ENCODE results near the gene RANBP9. TPM values are rescaled to one million over a fixed set of nuclear protein-coding genes. Genes with fewer than 3 reads are reported as not detected.
A peak's percentile ranks its signal among the peaks of the same experiment; 100 is the strongest.

The RANBP9 gene
- total and polyA plus RNA-seq, 9 of the 15 experiments (the other 6 are each of a cell fraction or from before 2014, with no cell fraction given): 27.5 to 130 (median 61.5) TPM

GRCh38 chr6:13681305-13682061 lies 30.2 kb downstream of the RANBP9 start (continued):
- TF ChIP-seq HDAC1 (IDR thresholded peaks at IDR 0.05) (0 out of 4 replicates have a peak, but pooled peaks of 1 of the 2 experiments have one; percentile 30), TRIM24 (IDR thresholded peaks at IDR 0.05) (0 out of 4 replicates have a peak, but pooled peaks of 1 of the 2 experiments have one; percentile 25), MEF2D (tag; conservative IDR thresholded peaks at IDR 0.05; ENCODE audit: low read depth) (0 out of 2 replicates have a peak, but pooled peaks have one; percentile 14), CEBPB (tag; IDR thresholded peaks at IDR 0.05) (peak; percentile 86), ATF3 (IDR thresholded peaks at IDR 0.05) (peak; percentile 28; the same call in 1 of the 2 replicates), ATF3 (CRISPR knock-in tag; conservative IDR thresholded peaks at IDR 0.05) (no peak), SRSF9 (IDR thresholded peaks at IDR 0.05; ENCODE audit: borderline replicate concordance, low read depth, low read length) (no peak), CEBPG (CRISPR knock-in tag; IDR thresholded peaks at IDR 0.05) (peak; percentile 73), CEBPG (tag; conservative IDR thresholded peaks at IDR 0.05 in 1 of 2, IDR thresholded peaks at IDR 0.05 in 1 of 2) (peak in 1 of 2 experiments; percentile 46; a peak in 3 of 4 replicates), ZNF384 (IDR thresholded peaks at IDR 0.05; ENCODE audit: low read depth, low read length) (peak; percentile 55; the same call in 1 of the 2 replicates), ZBTB34 (CRISPR knock-in tag; IDR thresholded peaks at IDR 0.05) (no peak), ZNF175 (CRISPR knock-in tag; IDR thresholded peaks at IDR 0.05; ENCODE audit: low read depth) (0 out of 2 replicates have a peak, but pooled peaks have one; percentile 40), ZNF24 (IDR thresholded peaks at IDR 0.05) (no peak), SMARCA5 (IDR thresholded peaks at IDR 0.05) (0 out of 2 replicates have a peak, but pooled peaks have one; percentile 46), NCOA4 (IDR thresholded peaks at IDR 0.05; ENCODE audit: partially characterized antibody) (no peak), MCM3 (IDR thresholded peaks at IDR 0.05) (no peak), POLR2G (IDR thresholded peaks at IDR 0.05; ENCODE audit: low read depth, low read length) (no peak), CC2D1A (IDR thresholded peaks at IDR 0.05) (0 out of 2 replicates have a peak, but pooled peaks have one; percentile 42), SOX6 (IDR thresholded peaks at IDR 0.05) (peak; percentile 19; the same call in 1 of the 2 replicates), POLR3G (IDR thresholded peaks at IDR 0.05; ENCODE audit: extremely low read depth, insufficient read length, insufficient replicate concordance) (no peak), ZNF561 (CRISPR knock-in tag; conservative IDR thresholded peaks at IDR 0.05) (no peak), PKNOX1 (IDR thresholded peaks at IDR 0.05) (peak; percentile 10; the same call in 1 of the 2 replicates), ZSCAN32 (CRISPR knock-in tag; IDR thresholded peaks at IDR 0.05) (no peak), JUND (IDR thresholded peaks at IDR 0.05; ENCODE audit: borderline replicate concordance, low read depth, low read length) (no peak), JUND (tag; IDR thresholded peaks at IDR 0.05; ENCODE audit: borderline replicate concordance, low read depth, low read length) (no peak), ZEB2 (IDR thresholded peaks at IDR 0.05) (peak; percentile 68), PRPF4 (IDR thresholded peaks at IDR 0.05; ENCODE audit: insufficient read depth, low read depth, low read length, poor library complexity, severe bottlenecking) (no peak)

Measured in K562 (cell line).